ENCODE data around the gene IQSEC2.

- TF ChIP-seq ERG (CRISPR knock-in tag; IDR thresholded peaks at IDR 0.05) (no peak), E2F4 (CRISPR knock-in tag; IDR thresholded peaks at IDR 0.05; ENCODE audit: borderline replicate concordance, low read depth) (no peak), MAX (CRISPR knock-in tag; IDR thresholded peaks at IDR 0.05) (no peak), USF2 (CRISPR knock-in tag; IDR thresholded peaks at IDR 0.05) (no peak), ATF3 (CRISPR knock-in tag; conservative IDR thresholded peaks at IDR 0.05) (no peak), AFF4 (CRISPR knock-in tag; IDR thresholded peaks at IDR 0.05; ENCODE audit: borderline replicate concordance) (no peak)
Observed at GRCh38 chrX:53246231-53246630, 35.2 kb downstream of the IQSEC2 start.
